Mucosa of rectum (tissue), 2 donors: ENCODE measurements around the gene ETFRF1.

ENCODE experiments used
- H3K27ac ChIP-seq, 2 donors: one replicate each; pipeline ENCODE4 v1.7.0; 2013; ENCODE audit warnings: inconsistent platforms in 2 of 2, low read depth in 2 of 2, low read length in 2 of 2
- H3K27me3 ChIP-seq, 2 donors: one replicate each; pipeline ENCODE4 v1.7.0; 2013; ENCODE audit warnings: low read length in 2 of 2; ENCODE audit not compliant: control insufficient read depth in 2 of 2, insufficient read depth in 2 of 2
- H3K36me3 ChIP-seq, 2 donors: one replicate each; pipeline ENCODE4 v1.7.0; 2013; ENCODE audit warnings: low read length in 2 of 2; ENCODE audit not compliant: control insufficient read depth in 2 of 2, insufficient read depth in 2 of 2
- H3K4me1 ChIP-seq, 2 donors: one replicate each; pipeline ENCODE4 v1.7.0; 2013; ENCODE audit warnings: low read length in 2 of 2, mild to moderate bottlenecking in 1 of 2; ENCODE audit not compliant: control insufficient read depth in 2 of 2, insufficient read depth in 2 of 2
- H3K4me3 ChIP-seq, 2 donors: one replicate each; pipeline ENCODE4 v1.7.0; 2013; ENCODE audit warnings: low read length in 2 of 2
- H3K9ac ChIP-seq, 2 donors: one replicate each; pipeline ENCODE4 v1.7.0; 2013; ENCODE audit warnings: low read length in 2 of 2, low read depth in 1 of 2, mild to moderate bottlenecking in 1 of 2
- H3K9me3 ChIP-seq, 2 donors: one replicate each; pipeline ENCODE4 v1.7.0; 2013; ENCODE audit warnings: low read length in 2 of 2; ENCODE audit not compliant: control insufficient read depth in 2 of 2
- donor health status: healthy.
- donor health status: Normal muscosa, but diverticular disease.

ETFRF1 gene

GRCh38 chr12:25195056-25195971 is at the start of gene ETFRF1, which contains the start of gene DNAI7:
Gene ETFRF1 (plus strand): TSS chr12:25195237. CDS start chr12:25203957, 8,720 bp downstream.
Gene DNAI7 (minus strand): TSS chr12:25195160. CDS start chr12:25195078, 82 bp downstream.
- no peaks in the 10 kb centered on the region for H3K9me3 ChIP-seq
- no peaks in the 10 kb centered on the region for H3K27me3 ChIP-seq
- peaks cover 0 to 9% of the 10 kb centered on the region in 2 donors for H3K4me1 ChIP-seq
- H3K9ac ChIP-seq, result peak within 1 kb of the TSS; percentile 89 to 95
- H3K4me3 ChIP-seq, result peak within 1 kb of the TSS; percentile 94 to 98
- H3K27ac ChIP-seq, result peak within 1 kb of the TSS; percentile 91 to 95
- H3K36me3 ChIP-seq, result no peaks in the 10 kb centered on the region

GRCh38 chr12:25146686-25147085 is 48.4 kb upstream of the ETFRF1 start:
- Histone ChIP-seq H3K4me1 (no peaks in the 10 kb centered on the region), H3K27me3 (no peaks in the 10 kb centered on the region), H3K9ac (no peak overlapping the region), H3K9me3 (no peaks in the 10 kb centered on the region), H3K4me3 (no peak overlapping the region), H3K36me3 (no peaks in the 10 kb centered on the region), H3K27ac (no peak overlapping the region)

- H3K36me3 ChIP-seq, result no peaks in the 10 kb centered on the region
- H3K9me3 ChIP-seq, result no peaks in the 10 kb centered on the region
- H3K27me3 ChIP-seq, result no peaks in the 10 kb centered on the region
- no peaks in the 10 kb centered on the region for H3K4me1 ChIP-seq
- H3K9ac ChIP-seq, result no peak overlapping the region
- no peak overlapping the region for H3K27ac ChIP-seq
- H3K4me3 ChIP-seq, result no peak overlapping the region
Measured at GRCh38 chr12:25151476-25151875, 43.6 kb upstream of the ETFRF1 start.

GRCh38 chr12:25152055-25152454 is 43.0 kb upstream of the ETFRF1 start:
- no peaks in the 10 kb centered on the region for H3K4me1 ChIP-seq
- no peaks in the 10 kb centered on the region for H3K9me3 ChIP-seq
- no peak overlapping the region for H3K27ac ChIP-seq
- no peaks in the 10 kb centered on the region for H3K27me3 ChIP-seq
- H3K9ac ChIP-seq, result no peak overlapping the region
- H3K36me3 ChIP-seq, result no peaks in the 10 kb centered on the region
- no peak overlapping the region for H3K4me3 ChIP-seq

- Histone ChIP-seq H3K27ac (no peak overlapping the region), H3K4me3 (peak overlapping the region in 1 of 2 donors; percentile 33), H3K36me3 (no peaks in the 10 kb centered on the region), H3K9ac (no peak overlapping the region), H3K9me3 (no peaks in the 10 kb centered on the region), H3K27me3 (no peaks in the 10 kb centered on the region), H3K4me1 (no peaks in the 10 kb centered on the region)
Measured at GRCh38 chr12:25155022-25155576, 39.9 kb upstream of the ETFRF1 start.

- H3K27me3 ChIP-seq, result no peaks in the 10 kb centered on the region
- no peak overlapping the region for H3K27ac ChIP-seq
- no peaks in the 10 kb centered on the region for H3K36me3 ChIP-seq
- H3K4me3 ChIP-seq, result no peak overlapping the region
- H3K9me3 ChIP-seq, result no peaks in the 10 kb centered on the region
- no peaks in the 10 kb centered on the region for H3K4me1 ChIP-seq
- H3K9ac ChIP-seq, result no peak overlapping the region
Measured at GRCh38 chr12:25156061-25156460, 39.0 kb upstream of the ETFRF1 start.

- Histone ChIP-seq H3K36me3 (no peaks in the 10 kb centered on the region), H3K9ac (no peak overlapping the region), H3K9me3 (no peaks in the 10 kb centered on the region), H3K4me1 (no peaks in the 10 kb centered on the region), H3K4me3 (no peak overlapping the region), H3K27me3 (no peaks in the 10 kb centered on the region), H3K27ac (no peak overlapping the region)
Measured at GRCh38 chr12:25162866-25163265, 32.2 kb upstream of the ETFRF1 start.

GRCh38 chr12:25182765-25183164 is 12.3 kb upstream of the ETFRF1 start:
- Histone ChIP-seq H3K4me3 (no peak overlapping the region), H3K27me3 (no peaks in the 10 kb centered on the region), H3K4me1 (no peaks in the 10 kb centered on the region), H3K9me3 (no peaks in the 10 kb centered on the region), H3K9ac (no peak overlapping the region), H3K36me3 (no peaks in the 10 kb centered on the region), H3K27ac (no peak overlapping the region)

GRCh38 chr12:25184132-25184531 is 10.9 kb upstream of the ETFRF1 start:
- Histone ChIP-seq H3K9me3 (no peaks in the 10 kb centered on the region), H3K4me3 (no peak overlapping the region), H3K27ac (no peak overlapping the region), H3K9ac (no peak overlapping the region), H3K4me1 (no peaks in the 10 kb centered on the region), H3K36me3 (no peaks in the 10 kb centered on the region), H3K27me3 (no peaks in the 10 kb centered on the region)

GRCh38 chr12:25186038-25186787 is 8.8 kb upstream of the ETFRF1 start:
- H3K4me3 ChIP-seq, result no peak overlapping the region
- H3K9me3 ChIP-seq, result no peaks in the 10 kb centered on the region
- no peaks in the 10 kb centered on the region for H3K4me1 ChIP-seq
- H3K9ac ChIP-seq, result no peak overlapping the region
- no peak overlapping the region for H3K27ac ChIP-seq
- H3K27me3 ChIP-seq, result no peaks in the 10 kb centered on the region
- H3K36me3 ChIP-seq, result no peaks in the 10 kb centered on the region
